Mesothelial cell of epicardium (in vitro differentiated cells): ENCODE data around the gene CNTNAP4. TPM values are rescaled to one million over a fixed set of nuclear protein-coding genes. Genes with fewer than 3 reads are reported as not detected.

Experiments used
- DNase-seq, 2 experiments: peaks; one replicate each; pipeline ENCODE4 v3.0.0; 2021; ENCODE audit warnings: low spot score in 2 of 2; ENCODE audit not compliant: unreplicated experiment in 2 of 2
- H3K27ac Mint-ChIP-seq: 2 replicates; pipeline ENCODE4 v1.8.0; 2021; ENCODE audit warnings: mixed read lengths
- H3K27me3 Mint-ChIP-seq: 2 replicates; pipeline ENCODE4 v1.8.0; 2021; ENCODE audit warnings: low read depth, mixed read lengths
- H3K36me3 Mint-ChIP-seq: 2 replicates; pipeline ENCODE4 v1.8.0; 2021; ENCODE audit warnings: mixed read lengths
- H3K4me1 Mint-ChIP-seq: 2 replicates; pipeline ENCODE4 v1.8.0; 2021; ENCODE audit warnings: mixed read lengths
- H3K4me3 Mint-ChIP-seq: 2 replicates; pipeline ENCODE4 v1.8.0; 2021; ENCODE audit warnings: mild to moderate bottlenecking, moderate library complexity, mixed read lengths
- H3K9me3 Mint-ChIP-seq: 2 replicates; pipeline ENCODE4 v1.8.0; 2021; ENCODE audit warnings: mixed read lengths
- total RNA-seq: library from RNA; stranded (reverse); gene quantifications from 3 replicates; pipeline ENCODE4 v1.2.1, GENCODE V29; 2021
- TF ChIP-seq, protein P1 (sequence below): fragments of 200-600 bp; sonication (generic); IDR thresholded peaks from one replicate; pipeline ENCODE4 v1.5.0; 2021; ENCODE audit warnings: antibody characterized with exemption; ENCODE audit not compliant: unreplicated experiment

The CNTNAP4 gene
- total RNA-seq: 3.6 to 4.0 TPM (median 3.8 TPM) in 3 replicates

- Mint-ChIP-seq H3K27me3 (peaks cover 26% of the 10 kb centered on the region), H3K4me1 (peaks cover 1% of the 10 kb centered on the region), H3K4me3 (peak within 1 kb of the TSS; percentile 44), H3K27ac (no peak within 1 kb of the TSS), H3K9me3 (peaks cover 6% of the 10 kb centered on the region), H3K36me3 (no peaks in the 10 kb centered on the region)
- DNase-seq: no peak
- TF ChIP-seq, protein P1, sequence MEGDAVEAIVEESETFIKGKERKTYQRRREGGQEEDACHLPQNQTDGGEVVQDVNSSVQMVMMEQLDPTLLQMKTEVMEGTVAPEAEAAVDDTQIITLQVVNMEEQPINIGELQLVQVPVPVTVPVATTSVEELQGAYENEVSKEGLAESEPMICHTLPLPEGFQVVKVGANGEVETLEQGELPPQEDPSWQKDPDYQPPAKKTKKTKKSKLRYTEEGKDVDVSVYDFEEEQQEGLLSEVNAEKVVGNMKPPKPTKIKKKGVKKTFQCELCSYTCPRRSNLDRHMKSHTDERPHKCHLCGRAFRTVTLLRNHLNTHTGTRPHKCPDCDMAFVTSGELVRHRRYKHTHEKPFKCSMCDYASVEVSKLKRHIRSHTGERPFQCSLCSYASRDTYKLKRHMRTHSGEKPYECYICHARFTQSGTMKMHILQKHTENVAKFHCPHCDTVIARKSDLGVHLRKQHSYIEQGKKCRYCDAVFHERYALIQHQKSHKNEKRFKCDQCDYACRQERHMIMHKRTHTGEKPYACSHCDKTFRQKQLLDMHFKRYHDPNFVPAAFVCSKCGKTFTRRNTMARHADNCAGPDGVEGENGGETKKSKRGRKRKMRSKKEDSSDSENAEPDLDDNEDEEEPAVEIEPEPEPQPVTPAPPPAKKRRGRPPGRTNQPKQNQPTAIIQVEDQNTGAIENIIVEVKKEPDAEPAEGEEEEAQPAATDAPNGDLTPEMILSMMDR: no peak
These were observed at the start of gene CNTNAP4 for GRCh38 chr16:76276745-76277438. Gene CNTNAP4 (plus strand): TSS chr16:76277401. CDS start chr16:76277663, 262 bp downstream.

DNA sequence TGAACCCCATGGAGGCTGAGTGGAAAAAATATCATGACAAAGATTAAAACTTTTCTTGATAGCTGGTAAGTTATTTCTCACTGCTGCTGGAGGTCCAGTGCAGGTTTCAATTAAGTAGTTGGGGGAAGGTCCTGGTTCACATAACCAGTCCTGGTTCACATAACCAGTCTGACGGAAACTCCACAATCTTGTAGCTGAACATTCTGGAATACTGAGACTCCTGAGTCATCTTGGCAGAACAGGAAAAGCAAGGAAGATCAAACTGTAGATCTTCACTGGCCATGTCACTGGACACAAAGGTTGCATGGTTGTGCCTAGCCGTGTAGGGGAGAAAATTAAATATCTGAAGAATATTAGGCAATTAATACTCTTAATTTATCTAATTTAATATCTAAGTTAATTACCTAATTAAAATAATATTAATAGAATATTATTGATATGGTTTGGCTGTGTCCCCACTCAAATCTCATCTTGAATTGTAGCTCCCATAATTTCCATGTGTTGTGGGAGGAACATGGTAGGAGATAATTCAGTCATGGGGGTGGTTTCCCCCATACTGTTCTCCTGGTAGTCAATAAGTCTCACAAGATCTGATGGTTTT is 48.6 kb upstream of the CNTNAP4 start:
- Mint-ChIP-seq H3K9me3 (peaks cover 12% of the 10 kb centered on the region), H3K4me1 (peaks cover 4% of the 10 kb centered on the region), H3K27me3 (peaks cover 10% of the 10 kb centered on the region), H3K4me3 (no peak overlapping the region), H3K27ac (no peak overlapping the region), H3K36me3 (no peaks in the 10 kb centered on the region)
- TF ChIP-seq, protein P1: no peak
- DNase-seq: no peak

DNA sequence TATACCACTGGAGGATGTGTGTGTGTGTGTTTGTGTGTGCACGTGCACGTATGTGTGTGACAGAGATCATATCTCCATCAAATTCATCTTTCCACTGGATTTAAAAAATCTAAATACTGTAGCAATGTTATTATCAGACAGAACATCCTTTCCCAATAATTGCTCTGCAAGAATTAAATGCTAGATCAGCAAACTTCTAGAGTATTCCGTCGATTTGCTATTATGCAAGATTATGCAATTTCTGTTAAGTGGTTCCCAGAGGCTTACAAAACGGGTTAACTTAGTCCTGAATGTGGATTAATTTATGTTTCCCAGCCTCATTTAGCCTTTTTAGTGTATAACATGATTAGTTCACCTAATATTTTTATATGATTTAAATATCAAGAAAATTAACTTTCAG is 44.5 kb upstream of the CNTNAP4 start:
- Mint-ChIP-seq H3K36me3 (no peaks in the 10 kb centered on the region), H3K27me3 (no peaks in the 10 kb centered on the region), H3K4me3 (no peak overlapping the region), H3K27ac (no peak overlapping the region), H3K4me1 (no peaks in the 10 kb centered on the region), H3K9me3 (peaks cover 12% of the 10 kb centered on the region)
- TF ChIP-seq, protein P1: no peak
- DNase-seq: no peak

GRCh38 chr16:76235025-76235424 is 42.2 kb upstream of the CNTNAP4 start:
- peaks cover 3% of the 10 kb centered on the region for H3K9me3 Mint-ChIP-seq
- no peaks in the 10 kb centered on the region for H3K36me3 Mint-ChIP-seq
- H3K27me3 Mint-ChIP-seq: no peaks in the 10 kb centered on the region
- no peak for DNase-seq
- no peaks in the 10 kb centered on the region for H3K4me1 Mint-ChIP-seq
- H3K4me3 Mint-ChIP-seq: no peak overlapping the region
- TF ChIP-seq, protein P1: no peak
- no peak overlapping the region for H3K27ac Mint-ChIP-seq

DNA sequence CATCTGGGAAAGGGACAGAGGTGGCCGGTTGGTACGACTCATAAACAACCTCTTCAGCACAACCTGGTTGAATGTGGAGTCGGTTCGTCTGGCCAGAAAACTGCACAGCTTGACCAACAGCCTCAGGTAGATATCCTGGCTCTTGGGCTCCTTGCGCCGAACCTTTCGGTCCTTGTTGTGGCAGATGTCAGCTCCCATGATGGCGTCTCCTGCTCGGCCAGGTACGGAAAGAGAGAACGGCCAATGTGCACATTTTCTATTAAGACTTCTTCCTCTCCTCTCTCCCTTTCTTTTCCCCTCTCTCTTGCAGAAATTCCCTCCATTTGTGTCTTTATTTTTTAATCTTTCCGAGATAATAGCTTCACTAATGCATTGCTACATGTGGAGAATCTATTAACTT is 41.8 kb upstream of the CNTNAP4 start:
- Mint-ChIP-seq H3K4me3 (no peak overlapping the region), H3K36me3 (no peaks in the 10 kb centered on the region)

More for the DNA sequence above, 41.8 kb upstream of the CNTNAP4 start:
- no peaks in the 10 kb centered on the region for H3K27me3 Mint-ChIP-seq
- no peaks in the 10 kb centered on the region for H3K4me1 Mint-ChIP-seq
- TF ChIP-seq, protein P1: no peak
- no peak overlapping the region for H3K27ac Mint-ChIP-seq
- peaks cover 3% of the 10 kb centered on the region for H3K9me3 Mint-ChIP-seq
- DNase-seq: no peak
